ENCODE data around the gene FGF9.

DNA sequence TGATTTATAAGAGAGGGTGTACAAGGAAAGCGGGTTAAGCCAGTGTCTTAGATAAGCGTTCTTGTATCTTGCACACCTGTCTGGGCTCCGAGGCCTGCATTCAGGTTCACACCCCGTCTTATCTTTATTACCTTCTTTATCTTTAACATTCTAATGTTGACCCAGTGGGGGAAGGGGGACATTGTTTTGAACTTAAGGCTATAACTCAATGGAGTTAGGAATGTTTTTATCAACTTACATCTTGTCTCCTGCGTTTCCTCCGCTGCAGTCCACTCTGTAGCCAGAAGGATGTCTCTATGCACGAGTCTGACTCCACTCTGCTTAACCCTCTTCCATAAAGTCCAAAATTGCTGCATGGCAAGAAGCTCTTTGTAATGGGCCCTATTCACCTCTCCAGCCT is 71.2 kb downstream of the FGF9 start:
- TF ChIP-seq POLR2AphosphoS2 (conservative IDR thresholded peaks at IDR 0.05; ENCODE audit: low read length) (no peak), CHD2 (IDR thresholded peaks at IDR 0.05; ENCODE audit: low read length, partially characterized antibody) (no peak), CTCF (IDR thresholded peaks at IDR 0.05) (no peak), EP300 (IDR thresholded peaks at IDR 0.05) (no peak)

All from A549 (cell line).